OCI-LY1 (cell line): ENCODE measurements around the gene TIGD1.

Source experiments
- H2AFZ ChIP-seq: fragments of 200-600 bp; sonication (generic), shearing (Covaris generic); 2 replicates; pipeline ENCODE4 v1.6.0; 2014; ENCODE audit warnings: antibody characterized with exemption, mild to moderate bottlenecking, low read length
- H3F3A ChIP-seq: fragments of 200-600 bp; sonication (generic), shearing (Covaris generic); 2 replicates; pipeline ENCODE4 v1.6.0; 2014; ENCODE audit warnings: mild to moderate bottlenecking, antibody characterized with exemption, low read length, moderate library complexity; ENCODE audit not compliant: insufficient read depth
- H3K27ac ChIP-seq: fragments of 200-600 bp; sonication (generic); 2 replicates; pipeline ENCODE4 v1.5.1; 2014; ENCODE audit warnings: low read length, mixed run types, mild to moderate bottlenecking, low read depth; ENCODE audit not compliant: poor library complexity, severe bottlenecking
- H3K27me3 ChIP-seq: fragments of 200-600 bp; sonication (generic); 2 replicates; pipeline ENCODE4 v1.6.0; 2014; ENCODE audit warnings: antibody characterized with exemption, mild to moderate bottlenecking, low read length, moderate library complexity; ENCODE audit not compliant: insufficient read depth
- H3K36me3 ChIP-seq: fragments of 200-600 bp; sonication (generic); 2 replicates; pipeline ENCODE4 v1.6.1; 2014; ENCODE audit warnings: mild to moderate bottlenecking, antibody characterized with exemption, low read length, moderate library complexity, mixed read lengths; ENCODE audit not compliant: insufficient read depth
- H3K4me1 ChIP-seq: fragments of 200-600 bp; sonication (generic); 2 replicates; pipeline ENCODE4 v1.5.1; 2014; ENCODE audit warnings: mild to moderate bottlenecking, low read length, moderate library complexity; ENCODE audit not compliant: insufficient read depth, severe bottlenecking
- H3K4me2 ChIP-seq: fragments of 200-600 bp; sonication (generic), shearing (Covaris generic); 2 replicates; pipeline ENCODE4 v1.6.1; 2014; ENCODE audit warnings: low read length
- H3K4me3 ChIP-seq: fragments of 200-600 bp; sonication (generic); 2 replicates; pipeline ENCODE4 v1.5.1; 2014; ENCODE audit warnings: low read length, low read depth, mild to moderate bottlenecking, mixed read lengths; ENCODE audit not compliant: poor library complexity, severe bottlenecking
- H3K79me2 ChIP-seq: fragments of 200-600 bp; shearing (Covaris generic); 2 replicates; pipeline ENCODE4 v1.6.1; 2016; ENCODE audit warnings: mixed run types, low read length, mixed read lengths; ENCODE audit not compliant: insufficient read depth
- H3K9ac ChIP-seq: fragments of 200-600 bp; sonication (generic), shearing (Covaris generic); 2 replicates; pipeline ENCODE4 v1.6.1; 2014; ENCODE audit warnings: mild to moderate bottlenecking, low read length, mixed read lengths
- H3K9me2 ChIP-seq: fragments of 200-600 bp; sonication (generic), shearing (Covaris generic); 2 replicates; pipeline ENCODE4 v1.6.1; 2014; ENCODE audit warnings: low read depth, mild to moderate bottlenecking, low read length, mixed read lengths
- H3K9me3 ChIP-seq: fragments of 200-600 bp; shearing (Covaris generic); 2 replicates; pipeline ENCODE4 v1.6.1; 2014; ENCODE audit warnings: low read length, mixed read lengths
- H4K20me1 ChIP-seq: fragments of 200-600 bp; sonication (generic), shearing (Covaris generic); 2 replicates; pipeline ENCODE4 v1.6.0; 2016; ENCODE audit warnings: mild to moderate bottlenecking, low read length; ENCODE audit not compliant: insufficient read depth
- CTCF ChIP-seq: fragments of 200-600 bp; sonication (generic), shearing (Covaris generic); IDR thresholded peaks from 2 replicates; pipeline ENCODE4 v1.5.1; 2017; ENCODE audit warnings: mild to moderate bottlenecking, antibody characterized with exemption, low read length, moderate library complexity, mixed read lengths
- EZH2 ChIP-seq: fragments of 200-600 bp; sonication (generic), shearing (Covaris generic); IDR thresholded peaks from 2 replicates; pipeline ENCODE4 v1.8.0; 2017; ENCODE audit warnings: borderline replicate concordance, mixed run types, mild to moderate bottlenecking, antibody characterized with exemption, low read length, moderate library complexity, mixed read lengths

Gene TIGD1

DNA sequence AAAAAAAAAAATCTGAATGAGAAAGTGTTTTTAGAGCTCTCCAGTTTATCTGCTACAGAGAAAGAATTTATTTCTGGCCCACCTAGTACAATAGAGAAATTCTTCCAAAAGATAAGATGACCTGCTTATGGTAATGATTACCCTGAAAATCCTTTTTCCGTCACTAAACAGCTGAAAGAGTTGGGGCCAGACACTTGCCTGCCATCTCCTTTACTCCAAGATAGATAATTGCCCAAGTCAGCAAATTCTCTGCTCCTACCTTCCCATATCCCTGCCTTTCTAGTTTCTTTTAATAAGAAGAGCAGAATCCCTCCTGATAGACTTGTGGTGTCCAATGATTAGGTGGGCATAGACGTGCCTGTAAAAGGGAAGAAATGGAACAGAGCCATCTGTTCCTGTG, 28.3 kb upstream of the TIGD1 start:
- Histone ChIP-seq H3K9me2 (no peaks in the 10 kb centered on the region), H3K36me3 (peaks cover 17% of the 10 kb centered on the region; the same call in 1 of the 2 replicates), H2AFZ (no peak overlapping the region), H3K4me3 (no peak overlapping the region), H3K27me3 (no peaks in the 10 kb centered on the region), H3K9me3 (no peaks in the 10 kb centered on the region), H3F3A (no peaks in the 10 kb centered on the region), H3K27ac (no peak overlapping the region), H3K4me2 (no peak overlapping the region), H3K9ac (no peak overlapping the region), H4K20me1 (no peaks in the 10 kb centered on the region), H3K4me1 (peaks cover 5% of the 10 kb centered on the region), H3K79me2 (no peaks in the 10 kb centered on the region)
- TF ChIP-seq EZH2 (no peak), CTCF (no peak)

- Histone ChIP-seq H3K4me3 (no peak overlapping the region), H3K9me3 (no peaks in the 10 kb centered on the region), H3K27ac (no peak overlapping the region), H3K9me2 (no peaks in the 10 kb centered on the region), H3K79me2 (no peaks in the 10 kb centered on the region), H3F3A (no peaks in the 10 kb centered on the region), H3K9ac (no peak overlapping the region), H3K36me3 (peaks cover 19% of the 10 kb centered on the region; the same call in 1 of the 2 replicates), H2AFZ (no peak overlapping the region), H3K27me3 (no peaks in the 10 kb centered on the region), H3K4me2 (no peak overlapping the region), H3K4me1 (peaks cover 5% of the 10 kb centered on the region), H4K20me1 (no peaks in the 10 kb centered on the region)
- TF ChIP-seq EZH2 = no peak
- no peak for TF ChIP-seq CTCF
Observed at GRCh38 chr2:232577841-232578240, 27.5 kb upstream of the TIGD1 start.

DNA sequence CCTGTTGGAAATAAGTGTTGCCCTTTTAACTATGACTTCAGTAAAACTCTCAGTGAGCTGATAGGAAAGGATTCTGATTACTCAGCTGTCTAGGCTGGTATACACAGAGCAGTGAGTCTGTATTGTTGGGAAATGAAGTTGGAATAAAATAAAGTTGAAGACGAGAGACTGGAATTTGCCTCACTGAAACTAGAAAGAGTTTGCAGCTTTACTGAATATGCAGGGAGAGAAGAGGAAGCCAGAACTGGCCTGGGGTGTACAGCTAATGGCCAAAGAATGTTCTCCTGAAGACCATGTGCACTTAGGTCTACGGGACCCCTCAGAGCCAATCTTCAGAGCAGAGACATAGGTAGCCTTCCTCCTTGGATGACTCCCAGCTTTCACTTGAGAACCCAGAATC, 26.6 kb upstream of the TIGD1 start:
- no peaks in the 10 kb centered on the region for H3K9me2 ChIP-seq
- no peaks in the 10 kb centered on the region for H4K20me1 ChIP-seq
- H3K27me3 ChIP-seq = no peaks in the 10 kb centered on the region
- no peak overlapping the region for H3K4me2 ChIP-seq
- peaks cover 5% of the 10 kb centered on the region for H3K4me1 ChIP-seq
- H3K4me3 ChIP-seq = no peak overlapping the region
- H3F3A ChIP-seq = no peaks in the 10 kb centered on the region
- H3K27ac ChIP-seq = no peak overlapping the region
- no peaks in the 10 kb centered on the region for H3K79me2 ChIP-seq
- H3K9me3 ChIP-seq = no peaks in the 10 kb centered on the region
- no peak overlapping the region for H2AFZ ChIP-seq
- H3K36me3 ChIP-seq = peaks cover 23% of the 10 kb centered on the region; the same call in 1 of the 2 replicates
- no peak overlapping the region for H3K9ac ChIP-seq
- no peak for TF ChIP-seq CTCF
- TF ChIP-seq EZH2 = no peak
